Erythroblast (primary cell): ENCODE data around the gene TMEM108.

ENCODE experiments used
- DNase-seq, 2 experiments: peaks; one replicate each; lab custom pipeline; 2025; lab: John Stamatoyannopoulos, UW
- GATA1 ChIP-seq: IDR thresholded peaks from 2 replicates; pipeline ENCODE4 v1.6.1; 2011; ENCODE audit warnings: low read depth, mild to moderate bottlenecking, control low read depth, low read length, moderate library complexity
- POLR2A ChIP-seq: IDR thresholded peaks from 2 replicates; pipeline ENCODE4 v1.6.1; 2011; ENCODE audit warnings: mild to moderate bottlenecking, low read length

The TMEM108 gene

DNA sequence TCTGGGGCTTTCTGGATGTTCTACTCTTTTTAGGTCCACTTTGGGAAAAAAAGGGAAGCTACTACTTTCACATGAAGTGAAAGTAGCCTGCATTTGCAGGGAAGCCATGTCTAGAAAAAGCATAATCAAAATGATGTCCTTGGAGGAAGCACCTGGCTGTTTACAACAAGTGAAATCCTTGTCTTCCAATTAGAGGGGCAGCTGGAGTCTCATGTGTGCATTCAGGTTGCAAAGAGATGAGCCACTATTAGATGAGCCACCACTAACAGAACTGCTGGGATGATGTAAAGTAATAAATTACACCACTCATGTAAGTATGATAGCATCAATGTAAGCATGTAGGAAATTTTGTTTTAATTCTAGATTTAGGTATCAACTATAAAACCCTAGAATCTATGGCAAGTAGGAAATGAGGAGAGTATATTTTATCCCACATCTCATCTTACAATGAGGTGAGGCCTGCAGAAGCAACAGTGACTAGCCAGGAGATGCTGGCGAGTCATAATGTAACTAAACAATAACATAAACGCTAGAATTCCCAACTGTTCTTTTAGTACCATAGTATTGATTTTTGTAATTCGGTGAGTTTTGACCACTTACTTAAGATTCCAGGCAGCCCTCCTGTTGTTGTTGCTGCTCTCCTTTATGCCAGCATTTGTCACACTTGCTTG is 75.9 kb downstream of the TMEM108 start:
- no peak for DNase-seq
- no peak for TF ChIP-seq GATA1
- TF ChIP-seq POLR2A, result no peak

DNA sequence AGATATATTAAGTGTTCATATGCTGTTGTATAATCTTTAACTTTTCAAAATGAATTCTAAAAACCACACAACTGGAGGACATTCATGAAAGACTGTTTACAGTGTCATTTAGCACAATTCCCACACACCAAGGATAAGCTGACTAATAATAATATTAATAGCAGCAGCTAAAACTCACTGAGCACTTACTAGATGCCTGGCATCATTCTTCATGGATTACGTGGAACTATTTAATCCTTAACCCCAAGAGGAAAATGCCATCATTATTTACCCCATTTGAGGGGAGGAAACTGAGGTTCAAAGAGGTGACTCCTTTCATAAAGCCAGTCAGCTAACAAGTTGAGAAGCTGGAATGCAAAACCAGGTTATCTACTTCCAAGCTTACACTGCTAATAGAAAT is 77.0 kb downstream of the TMEM108 start:
- TF ChIP-seq POLR2A (no peak), GATA1 (no peak)
- no peak for DNase-seq

DNA sequence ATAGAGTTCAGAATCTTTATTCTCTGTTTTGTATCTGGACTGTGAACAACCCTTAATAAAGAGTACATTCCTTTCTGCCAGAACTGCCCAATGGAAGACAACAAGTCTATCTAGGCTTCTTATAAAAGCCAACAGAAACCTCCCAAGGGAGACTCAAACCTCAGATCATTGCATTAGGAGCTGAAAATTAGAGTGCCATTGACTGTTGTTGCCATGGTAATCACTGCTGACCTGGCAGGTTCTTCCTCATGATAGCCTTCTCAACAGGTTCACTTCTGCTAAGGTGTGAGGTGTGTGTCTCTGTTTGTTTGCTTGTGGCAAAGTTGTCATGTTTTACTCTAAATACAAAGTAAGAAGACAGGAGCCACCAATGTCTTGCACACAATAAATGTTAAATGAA is 79.2 kb downstream of the TMEM108 start:
- no peak for DNase-seq
- TF ChIP-seq GATA1, result no peak
- TF ChIP-seq POLR2A, result no peak

DNA sequence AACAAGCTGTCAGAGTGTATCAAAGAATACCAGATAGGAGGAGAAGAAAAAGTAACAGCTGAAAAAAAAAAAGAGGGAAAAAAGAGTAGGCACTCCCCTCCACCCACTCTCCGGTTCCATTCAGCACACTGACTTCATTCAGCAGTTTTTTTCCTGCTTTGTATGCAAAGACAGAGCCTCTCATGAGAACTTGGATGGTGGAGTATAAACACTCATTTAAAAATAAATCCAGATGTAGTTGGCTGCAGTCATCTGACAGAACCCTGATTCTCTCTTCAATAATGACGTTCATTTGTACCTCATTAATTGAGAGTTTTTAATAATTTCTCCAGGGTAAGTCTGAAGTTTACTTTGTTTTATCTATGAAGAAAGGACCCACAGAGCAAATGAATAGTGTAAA is 81.0 kb downstream of the TMEM108 start:
- no peak for DNase-seq
- TF ChIP-seq POLR2A (no peak), GATA1 (no peak)

DNA sequence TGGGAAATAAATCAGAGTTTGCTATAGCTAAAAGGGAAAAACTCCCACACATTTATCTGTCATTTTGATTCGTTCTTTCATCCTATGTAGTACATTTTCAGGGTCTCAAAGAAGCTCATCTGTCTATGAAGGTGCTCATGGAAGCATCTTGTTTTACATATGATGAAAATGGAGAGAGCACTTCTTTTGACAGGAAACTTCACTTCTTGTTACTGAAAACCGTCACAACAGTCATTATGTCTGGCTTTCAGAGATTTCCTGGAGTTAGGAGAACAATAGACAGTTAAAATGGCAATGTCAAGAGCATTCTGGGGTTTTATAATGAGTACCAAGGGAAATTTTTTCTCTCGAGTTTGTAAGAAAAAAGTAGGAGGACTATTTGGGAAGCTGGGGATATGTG is 83.3 kb downstream of the TMEM108 start:
- no peak for TF ChIP-seq POLR2A
- TF ChIP-seq GATA1, result no peak

DNA sequence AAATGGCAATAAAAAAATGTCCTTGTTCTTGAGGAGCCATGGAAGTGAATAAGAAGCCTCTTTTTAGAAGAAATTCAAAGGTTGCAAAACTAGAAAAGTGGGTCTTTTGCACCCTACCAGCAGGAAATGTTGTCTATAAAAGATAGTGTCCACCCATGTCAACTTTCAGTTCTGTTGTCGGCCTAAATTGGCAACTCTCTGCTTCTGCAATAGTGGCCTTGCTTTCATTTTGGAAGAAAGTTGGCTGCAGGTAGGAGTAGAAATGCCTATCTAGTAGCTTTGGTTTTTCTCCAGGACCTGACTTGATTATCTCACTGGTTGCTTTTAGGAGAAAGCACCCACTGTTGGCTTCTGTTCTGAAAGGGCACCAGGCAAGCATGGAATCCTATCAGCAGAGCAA is 85.4 kb downstream of the TMEM108 start:
- no peak for DNase-seq
- TF ChIP-seq POLR2A (no peak), GATA1 (no peak)

More for the DNA sequence above, 83.3 kb downstream of the TMEM108 start:
- no peak for DNase-seq

DNA sequence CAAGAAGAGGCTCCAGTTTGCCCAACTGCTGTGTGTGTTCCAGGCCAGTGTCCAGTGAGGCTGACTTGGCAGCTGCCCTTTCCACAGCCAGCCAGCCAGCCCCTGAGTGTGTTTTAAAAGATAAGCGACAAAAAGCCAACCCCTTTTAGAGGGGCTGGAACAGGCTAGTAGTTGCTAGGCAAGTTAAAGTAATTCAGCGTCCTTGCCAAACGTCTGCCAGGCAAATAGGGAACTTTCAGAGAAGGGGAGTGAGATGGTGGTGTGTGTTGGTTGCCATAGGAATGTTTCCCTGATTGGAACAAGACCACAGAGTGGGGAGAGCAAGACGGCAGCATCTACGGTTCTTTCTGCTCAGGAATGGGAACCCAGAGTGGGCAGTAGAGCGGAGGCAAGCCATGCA is 86.3 kb downstream of the TMEM108 start:
- DNase-seq, result peak; percentile 46 to 75
- TF ChIP-seq POLR2A (peak; percentile 26), GATA1 (no peak)

DNA sequence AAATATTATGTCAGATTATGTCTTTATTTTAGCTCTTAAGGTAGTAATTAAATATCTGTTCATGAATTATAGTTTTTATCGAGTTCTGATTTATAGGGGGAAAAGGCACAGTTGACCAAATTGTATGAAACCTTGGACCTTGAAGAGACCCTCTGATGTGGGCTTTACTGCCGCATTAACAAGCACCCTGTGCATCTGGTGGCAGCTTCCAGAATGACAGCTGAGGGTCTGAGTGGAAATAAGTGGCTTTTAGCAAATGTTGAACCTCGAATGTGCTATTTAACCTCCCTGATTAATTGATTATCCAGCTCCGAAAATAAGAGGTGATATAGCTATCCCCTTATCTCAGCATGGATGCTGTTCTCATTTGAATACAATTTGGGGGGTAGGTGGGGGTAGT is 87.0 kb downstream of the TMEM108 start:
- no peak for DNase-seq
- no peak for TF ChIP-seq GATA1
- no peak for TF ChIP-seq POLR2A

DNA sequence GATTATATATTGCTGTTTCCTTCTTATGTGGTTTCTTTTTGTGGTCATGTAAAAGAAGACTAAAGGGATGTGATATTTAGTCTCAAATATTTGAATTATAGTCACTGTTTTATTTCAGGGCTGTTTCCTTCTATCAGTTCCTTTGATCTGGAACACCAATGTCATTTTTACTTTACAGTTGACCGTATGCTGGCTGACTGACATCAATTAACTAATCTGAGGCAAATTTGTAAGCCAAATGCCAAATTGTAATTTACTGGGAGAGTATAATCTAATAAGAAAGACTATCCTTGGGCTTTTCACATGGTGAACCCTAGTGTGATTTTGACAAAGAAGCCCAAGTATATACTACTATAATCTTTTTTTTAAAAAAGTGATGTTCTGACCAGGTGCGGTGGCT is 87.6 kb downstream of the TMEM108 start:
- TF ChIP-seq POLR2A (no peak), GATA1 (no peak)
- DNase-seq, result no peak

DNA sequence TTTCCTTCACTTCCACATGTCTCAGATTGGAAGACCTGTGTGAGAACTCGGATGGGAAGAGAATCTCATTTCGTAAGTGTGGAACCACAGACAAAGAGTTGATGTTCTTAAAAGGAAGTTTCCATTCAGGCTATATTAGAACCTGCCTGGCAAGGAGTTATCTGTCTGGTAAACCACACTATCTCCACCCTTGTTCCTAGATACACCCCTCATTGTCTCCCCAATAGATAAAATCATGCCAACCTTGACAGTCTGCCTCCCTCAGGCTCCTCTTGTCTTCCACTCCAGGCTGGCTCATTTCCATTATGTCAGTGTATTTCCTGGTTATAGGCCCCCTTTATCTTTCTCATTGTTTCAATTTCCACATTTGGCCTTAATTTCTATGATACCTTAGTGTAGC is 89.2 kb downstream of the TMEM108 start:
- DNase-seq, result no peak
- TF ChIP-seq GATA1 (no peak), POLR2A (no peak)

DNA sequence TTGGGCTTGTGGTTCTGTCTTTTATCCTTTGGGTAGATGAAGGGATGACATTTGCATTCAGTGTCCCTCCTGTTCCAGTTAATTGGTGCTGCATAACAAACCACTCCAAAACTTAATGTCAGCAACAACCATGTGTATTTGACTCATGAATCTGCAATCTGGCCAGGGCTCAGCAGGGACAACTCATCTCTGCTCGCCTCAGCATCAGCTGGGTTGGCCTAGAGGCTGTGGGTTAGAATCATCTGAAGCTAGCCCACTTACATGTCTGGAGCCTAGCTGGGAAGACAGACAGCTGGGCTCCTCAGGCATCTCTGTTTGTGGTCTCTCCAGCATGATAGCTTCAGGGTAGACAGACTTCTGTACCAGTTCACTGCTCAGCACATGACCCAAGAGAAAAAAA is 92.0 kb downstream of the TMEM108 start:
- TF ChIP-seq POLR2A (no peak), GATA1 (no peak)
- no peak for DNase-seq

DNA sequence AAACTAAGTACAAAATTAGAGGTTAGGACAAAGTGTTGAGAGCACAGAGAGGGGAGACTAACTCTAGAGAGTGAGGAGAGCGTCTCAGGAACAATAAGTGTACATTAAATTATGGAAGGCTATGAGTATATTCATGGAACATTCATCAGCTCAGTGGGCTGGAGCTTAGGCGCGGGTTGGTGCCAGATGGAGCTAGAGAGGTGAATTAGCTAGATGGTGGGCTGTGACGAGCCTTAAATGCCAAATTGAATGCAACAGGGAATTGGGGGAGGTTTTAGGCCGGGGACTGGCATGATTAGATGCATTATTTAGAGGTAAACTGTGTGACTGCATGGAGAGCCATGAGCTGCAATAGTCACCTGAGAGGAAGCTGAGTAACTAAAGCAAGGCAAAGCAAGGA is 97.1 kb downstream of the TMEM108 start:
- TF ChIP-seq GATA1 (no peak), POLR2A (no peak)
- DNase-seq, result no peak

DNA sequence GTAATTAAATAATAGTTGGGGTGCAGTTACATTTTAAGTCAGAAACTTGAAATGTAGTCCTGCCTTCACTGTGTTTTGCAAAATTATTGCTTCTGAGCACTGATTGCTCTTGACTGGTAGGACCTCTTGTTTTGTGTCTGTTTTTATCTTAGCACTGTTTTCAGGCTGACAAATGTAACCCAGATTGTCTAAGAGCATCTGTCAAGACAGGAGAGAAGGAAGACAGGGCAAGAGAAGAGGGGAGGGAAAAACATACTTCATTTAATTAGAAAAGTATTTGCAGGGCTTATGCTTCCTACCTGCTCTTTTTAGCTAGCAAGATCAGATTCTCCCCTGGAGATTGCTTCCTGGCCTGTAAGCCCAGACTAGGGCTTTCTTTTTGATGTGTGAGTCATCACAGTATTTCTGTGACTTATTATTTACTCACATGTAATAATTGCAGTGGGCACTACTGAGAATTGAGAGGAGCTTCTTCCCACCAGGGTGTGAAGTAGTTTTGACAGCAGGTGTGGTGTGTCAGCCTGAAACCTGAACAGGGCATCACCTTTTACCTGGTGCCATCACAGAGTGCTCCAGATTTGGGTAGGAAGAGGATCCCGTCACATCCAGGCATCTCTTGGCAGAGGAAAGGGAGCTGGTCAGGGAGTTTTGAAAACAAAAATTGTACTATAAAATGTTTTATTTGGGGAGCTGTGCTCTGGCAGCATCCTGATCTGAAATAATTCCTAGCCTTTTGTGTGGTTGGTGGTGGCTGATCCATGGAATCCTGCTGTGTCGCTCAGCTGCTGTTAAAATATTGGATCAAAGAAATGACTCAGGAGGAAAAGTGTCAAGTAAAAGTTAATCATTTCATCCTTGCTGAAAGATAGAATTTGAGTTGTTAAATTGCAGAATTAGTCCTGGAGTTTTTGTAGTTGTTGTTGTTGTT is 98.2 kb downstream of the TMEM108 start:
- TF ChIP-seq POLR2A, result no peak
- no peak for TF ChIP-seq GATA1
- no peak for DNase-seq
